ENCODE measurements around the gene PIP5K1C.
"Not testable (repeated sequence)": the region's sequence is repeated elsewhere in the genome, so short reads cannot be mapped to it uniquely, and the experiment has no call there.

Gene PIP5K1C

GRCh38 chr19:3643674-3644313 is 56.5 kb downstream of the PIP5K1C start:
- DNase-seq, result no peak

GRCh38 chr19:3642987-3643673 is 57.1 kb downstream of the PIP5K1C start:
- DNase-seq, result no peak

- no peak for DNase-seq
Measured at GRCh38 chr19:3642296-3642695, 58.0 kb downstream of the PIP5K1C start.

GRCh38 chr19:3641515-3642269 is 58.6 kb downstream of the PIP5K1C start:
- no peak for DNase-seq

- no peak for DNase-seq
Measured at GRCh38 chr19:3639479-3639878, 60.8 kb downstream of the PIP5K1C start.

- DNase-seq, result no peak
Measured at GRCh38 chr19:3638208-3639193, 61.8 kb downstream of the PIP5K1C start.

GRCh38 chr19:3637621-3638020 is 62.6 kb downstream of the PIP5K1C start:
- no peak for DNase-seq

GRCh38 chr19:3636962-3637361 is 63.3 kb downstream of the PIP5K1C start:
- no peak for DNase-seq

GRCh38 chr19:3636506-3636905 is 63.8 kb downstream of the PIP5K1C start:
- no peak for DNase-seq

GRCh38 chr19:3634496-3635045 is 65.7 kb downstream of the PIP5K1C start:
- DNase-seq, result no peak

- DNase-seq, result no peak
Measured at GRCh38 chr19:3633559-3633988, 66.7 kb downstream of the PIP5K1C start.

GRCh38 chr19:3632739-3633558 is 67.3 kb downstream of the PIP5K1C start:
- no peak for DNase-seq

- DNase-seq, result no peak
Measured at GRCh38 chr19:3632098-3632497, 68.2 kb downstream of the PIP5K1C start.

- no peak for DNase-seq
Measured at GRCh38 chr19:3631053-3631861, 69.0 kb downstream of the PIP5K1C start.

- not testable (repeated sequence) for DNase-seq
Measured at GRCh38 chr19:3628766-3629165, 71.5 kb downstream of the PIP5K1C start.

- DNase-seq, result no peak
Measured at GRCh38 chr19:3627351-3627723, 72.9 kb downstream of the PIP5K1C start.

GRCh38 chr19:3626473-3627350 is 73.6 kb downstream of the PIP5K1C start, which contains the start of gene CACTIN:
Gene CACTIN, minus strand, starts transcription at chr19:3626790. Its CDS starts 28 bp downstream, at chr19:3626762.
- peak; percentile 96 to 98 (median 98) for DNase-seq

- no peak for DNase-seq
Measured at GRCh38 chr19:3625996-3626472, 74.2 kb downstream of the PIP5K1C start.

GRCh38 chr19:3623716-3624115 is 76.6 kb downstream of the PIP5K1C start:
- DNase-seq, result no peak
